Large intestine (tissue), 3 donors: ENCODE results near the gene CACNB1. TPM values are rescaled to one million over a fixed set of nuclear protein-coding genes. Genes with fewer than 3 reads are reported as not detected.

Experiments
- DNase-seq, 2 donors: peaks; one replicate each; pipeline versions ENCODE4 v3.0.0 to v3.0.0-alpha.2; 2013
- H3K27ac ChIP-seq: one replicate; pipeline ENCODE4 v1.5.1; 2013; ENCODE audit warnings: low read length
- H3K27me3 ChIP-seq: 2 replicates; pipeline ENCODE4 v1.6.1; 2013; ENCODE audit warnings: low read length; ENCODE audit not compliant: control insufficient read depth, insufficient read depth
- H3K36me3 ChIP-seq: 2 replicates; pipeline ENCODE4 v1.6.1; 2013; ENCODE audit warnings: low read length; ENCODE audit not compliant: control insufficient read depth, insufficient read depth
- H3K4me1 ChIP-seq: one replicate; pipeline ENCODE4 v1.6.1; 2013; ENCODE audit warnings: low read length; ENCODE audit not compliant: control insufficient read depth, insufficient read depth
- H3K4me3 ChIP-seq: one replicate; pipeline ENCODE4 v1.5.1; 2013; ENCODE audit warnings: low read length
- H3K9me3 ChIP-seq: one replicate; pipeline ENCODE4 v1.6.1; 2013; ENCODE audit warnings: mild to moderate bottlenecking, low read depth, low read length, moderate library complexity; ENCODE audit not compliant: control insufficient read depth
- WGBS: methylation state at CpG from one replicate; pipeline ENCODE4 v1.1.5; 2013; ENCODE audit warnings: low lambda C conversion rate; ENCODE audit not compliant: insufficient coverage; 5-methylcytosine and 5-hydroxymethylcytosine counted together
- polyA plus RNA-seq: library from polyadenylated mRNA; unstranded; fragments of 120-200 nt; gene quantifications from one replicate; pipeline ENCODE4 v1.2.1, GENCODE V29; 2013

CACNB1 gene
- polyA plus RNA-seq, 1 donor = 5.5 TPM

DNA sequence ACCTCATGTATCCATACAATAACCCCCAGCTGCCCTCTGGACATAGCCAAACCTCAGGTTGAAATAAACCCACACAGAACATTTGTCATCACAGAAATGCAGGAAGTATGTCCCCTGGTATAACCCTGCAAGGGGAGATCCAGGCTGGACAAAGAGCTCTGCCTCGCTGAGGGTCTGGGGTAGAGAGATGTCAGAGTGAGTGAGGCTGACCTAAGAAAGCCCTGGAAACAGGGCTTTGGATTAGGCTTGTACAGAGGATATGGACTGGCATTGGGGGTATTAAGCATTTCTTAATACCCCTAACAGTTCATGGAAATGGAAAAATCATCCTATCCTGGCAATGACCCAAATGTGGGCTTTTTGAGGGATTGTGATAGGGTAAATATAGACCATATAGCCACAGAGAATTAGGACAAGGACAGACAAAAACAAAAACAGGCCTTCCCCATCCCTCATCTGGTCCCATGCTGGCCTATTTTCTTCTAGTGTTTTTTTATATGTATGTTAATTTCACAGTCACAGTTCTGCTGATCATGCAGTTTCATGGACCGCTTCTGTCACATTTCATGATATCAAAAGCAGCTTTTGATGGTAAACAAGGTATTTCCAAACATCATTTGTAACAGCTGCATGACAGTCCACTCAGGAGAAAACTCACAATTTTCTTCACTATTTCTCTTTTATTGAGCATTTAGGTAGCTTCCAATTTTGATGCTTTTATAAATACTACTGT is 72.2 kb downstream of the CACNB1 start:
- no peak overlapping the region for H3K27ac ChIP-seq
- H3K27me3 ChIP-seq = peaks cover 3% of the 10 kb centered on the region
- H3K9me3 ChIP-seq = no peaks in the 10 kb centered on the region
- H3K4me1 ChIP-seq = no peaks in the 10 kb centered on the region
- no peak for DNase-seq
- no peak overlapping the region for H3K4me3 ChIP-seq
- WGBS = 100% methylated on average over 1 of the region's 2 CpGs
- H3K36me3 ChIP-seq = no peaks in the 10 kb centered on the region

GRCh38 chr17:39123627-39124026 is 73.8 kb downstream of the CACNB1 start:
- Histone ChIP-seq H3K27me3 (peaks cover 3% of the 10 kb centered on the region), H3K36me3 (no peaks in the 10 kb centered on the region), H3K4me1 (no peaks in the 10 kb centered on the region), H3K4me3 (no peak overlapping the region), H3K9me3 (no peaks in the 10 kb centered on the region), H3K27ac (no peak overlapping the region)
- no peak for DNase-seq
- WGBS = no CpG with 5 or more reads among the region's 9 CpGs

Other genes starting within 250 kb of the CACNB1 start
- gene FBXO47, start 230.3 kb downstream of the CACNB1 start, polyA plus RNA-seq = not detected
- 4.1 TPM for gene PLXDC1, start 46.0 kb downstream of the CACNB1 start, polyA plus RNA-seq
- not detected for gene ARL5C, start 31.5 kb downstream of the CACNB1 start, polyA plus RNA-seq
- gene RPL19, start 2.6 kb upstream of the CACNB1 start, polyA plus RNA-seq = 2,491 TPM
- gene STAC2, start 28.3 kb upstream of the CACNB1 start, polyA plus RNA-seq = 0.61 TPM
- 8.8 TPM for gene FBXL20, start 204.0 kb upstream of the CACNB1 start, polyA plus RNA-seq